A673 (cell line): ENCODE results near the gene CXCL6.

Experiments
- CTCF ChIP-seq: fragments of 300-800, 200-600 bp; sonication (generic); conservative IDR thresholded peaks from 2 replicates; pipeline ENCODE4 v1.5.1; 2017; ENCODE audit warnings: low read depth, mild to moderate bottlenecking, antibody characterized with exemption, low read length, moderate library complexity, mixed read lengths
- EZH2 ChIP-seq: fragments of 200-600 bp; sonication (generic); IDR thresholded peaks from 2 replicates; pipeline ENCODE4 v1.6.1; 2017; ENCODE audit warnings: borderline replicate concordance, low read depth, mild to moderate bottlenecking, mixed read lengths, antibody characterized with exemption, low read length; ENCODE audit not compliant: poor library complexity, severe bottlenecking

- TF ChIP-seq EZH2 = no peak
- TF ChIP-seq CTCF = no peak
Measured at GRCh38 chr4:73885574-73886267, 49.2 kb downstream of the CXCL6 start.
